Keratinocyte (primary cell): ENCODE results near the gene HYAL3. TPM values are rescaled to one million over a fixed set of nuclear protein-coding genes. Genes with fewer than 3 reads are reported as not detected.
A peak's percentile ranks its signal among the peaks of the same experiment; 100 is the strongest.

Experiments used
- DNase-seq: peaks from one replicate; pipeline ENCODE4 v3.0.0-alpha.2; 2011; ENCODE audit warnings: low read depth, missing footprints, low spot score
- FAIRE-seq: peaks from 2 replicates; lab custom pipeline; 2011; peaks lifted over from hg19 to GRCh38; lab: Jason Lieb, UNC
- H2AFZ ChIP-seq: 2 replicates; pipeline ENCODE4 v1.6.0; 2012; ENCODE audit warnings: low read length, control low read depth, inconsistent platforms; ENCODE audit not compliant: control insufficient read depth
- H3K27ac ChIP-seq: 2 replicates; pipeline ENCODE4 v1.5.1; 2011; ENCODE audit warnings: low read length; ENCODE audit not compliant: control insufficient read depth, insufficient read depth
- H3K27me3 ChIP-seq: 3 replicates; pipeline ENCODE4 v1.6.0; 2011; ENCODE audit warnings: low read length; ENCODE audit not compliant: control insufficient read depth, insufficient read depth; ENCODE audit errors: extremely low read depth
- H3K36me3 ChIP-seq, 2 experiments: 2 replicates in 1 of 2; 3 replicates in 1 of 2; pipeline ENCODE4 v1.5.1; 2011; ENCODE audit warnings: low read length in 2 of 2, mild to moderate bottlenecking in 1 of 2; ENCODE audit not compliant: control insufficient read depth in 2 of 2, insufficient read depth in 2 of 2; ENCODE audit errors: extremely low read depth in 1 of 2
- H3K4me1 ChIP-seq: 3 replicates; pipeline ENCODE4 v1.5.1; 2011; ENCODE audit warnings: low read length; ENCODE audit not compliant: control insufficient read depth, insufficient read depth; ENCODE audit errors: extremely low read depth
- H3K4me2 ChIP-seq: 3 replicates; pipeline ENCODE4 v1.6.0; 2011; ENCODE audit warnings: low read depth, low read length; ENCODE audit not compliant: control insufficient read depth, insufficient read depth; ENCODE audit errors: extremely low read depth
- H3K4me3 ChIP-seq, 3 experiments: fragments of 200-600 bp in 1 of 3; sonication (generic) in 1 of 3; 2 replicates in 2 of 3; 3 replicates in 1 of 3; pipeline ENCODE4 v1.5.1; 2011 to 2016; ENCODE audit warnings: low read length in 3 of 3, mild to moderate bottlenecking in 3 of 3, control low read depth in 2 of 3, inconsistent platforms in 1 of 3, low read depth in 1 of 3, mixed read lengths in 1 of 3, mixed run types in 1 of 3, moderate library complexity in 1 of 3; ENCODE audit not compliant: control insufficient read depth in 2 of 3, insufficient read depth in 2 of 3; ENCODE audit errors: extremely low read depth in 1 of 3
- H3K79me2 ChIP-seq: 2 replicates; pipeline ENCODE4 v1.6.0; 2012; ENCODE audit warnings: low read length; ENCODE audit not compliant: control insufficient read depth, insufficient read depth
- H3K9ac ChIP-seq: 3 replicates; pipeline ENCODE4 v1.6.0; 2011; ENCODE audit warnings: low read length; ENCODE audit not compliant: control insufficient read depth, insufficient read depth; ENCODE audit errors: extremely low read depth
- H3K9me1 ChIP-seq: 3 replicates; pipeline ENCODE4 v1.6.0; 2011; ENCODE audit warnings: low read length; ENCODE audit not compliant: control insufficient read depth, insufficient read depth; ENCODE audit errors: extremely low read depth
- H3K9me3 ChIP-seq: 2 replicates; pipeline ENCODE4 v1.5.1; 2012; ENCODE audit warnings: low read depth, low read length; ENCODE audit not compliant: control insufficient read depth
- H4K20me1 ChIP-seq: 3 replicates; pipeline ENCODE4 v1.6.0; 2011; ENCODE audit warnings: low read length; ENCODE audit not compliant: control insufficient read depth, insufficient read depth; ENCODE audit errors: extremely low read depth
- CTCF ChIP-seq, 3 experiments: IDR thresholded peaks in 1 of 3; conservative IDR thresholded peaks in 1 of 3; optimal IDR thresholded peaks in 1 of 3; 2 replicates in 2 of 3; 3 replicates in 1 of 3; pipeline versions ENCODE3 to v1.5.1; 2011; ENCODE audit warnings: low read length in 3 of 3, mild to moderate bottlenecking in 3 of 3, moderate library complexity in 2 of 3, control low read depth in 1 of 3, inconsistent platforms in 1 of 3; ENCODE audit not compliant: insufficient read depth in 2 of 3; ENCODE audit errors: extremely low read depth in 1 of 3
- EZH2 ChIP-seq: IDR thresholded peaks from one replicate; pipeline ENCODE4 v1.6.1; 2012; ENCODE audit warnings: inconsistent platforms, mild to moderate bottlenecking, low read length, moderate library complexity
- dilution Hi-C: fragments of 300-500 bp; cut with MboI; formaldehyde crosslinking; loops from one replicate; pipeline ENCODE4 v1.7.0; 2020; ENCODE audit warnings: low sequenced_read_pairs; ENCODE audit not compliant: extremely low pct_ligation_motif_present
- polyA plus RNA-seq, 5 experiments: library from polyadenylated mRNA; depleted of rRNA in 3 of 5; stranded (reverse) in 3 of 5; stranded (forward) in 1 of 5; unstranded in 1 of 5; fragments of >200 nt; gene quantifications; 1 replicate in 1 of 5; 2 replicates in 3 of 5; 3 replicates in 1 of 5; pipeline versions ENCODE4 v1.2.1 to v1.2.3, GENCODE V29; 2011 to 2012; ENCODE audit warnings: missing spikeins in 2 of 5, low read depth in 1 of 5, low replicate concordance in 1 of 5

The HYAL3 gene
- polyA plus RNA-seq, 1 donor (not counting 4 experiments of a cell fraction or from before 2014, with no cell fraction given), result 6.6 TPM

GRCh38 chr3:50316657-50317242, 17.5 kb upstream of the HYAL3 start:
- Histone ChIP-seq H3K79me2 (peaks cover 35% of the 10 kb centered on the region), H3K4me3 (peak overlapping the region in 2 of 3 experiments; percentile 50 to 54), H4K20me1 (no peaks in the 10 kb centered on the region), H3K4me2 (peak overlapping the region; percentile 95), H3K27me3 (no peaks in the 10 kb centered on the region), H3K4me1 (peaks cover 45% of the 10 kb centered on the region), H2AFZ (no peak overlapping the region), H3K9me1 (peaks cover 7% of the 10 kb centered on the region), H3K9ac (peak overlapping the region; percentile 71), H3K9me3 (no peaks in the 10 kb centered on the region), H3K36me3 (peaks cover 12 to 25% of the 10 kb centered on the region in 2 experiments), H3K27ac (peak overlapping the region; percentile 88)
- peak; percentile 93 for FAIRE-seq
- TF ChIP-seq CTCF (optimal IDR thresholded peaks at IDR 0.05 in 1 of 3, IDR thresholded peaks at IDR 0.05 in 1 of 3, conservative IDR thresholded peaks at IDR 0.05 in 1 of 3; ENCODE audit: extremely low read depth in 1 of 3, insufficient read depth in 2 of 3, low read length in 3 of 3) (no peak), EZH2 (no peak)
- DNase-seq, result peak; percentile 95
- dilution Hi-C loops, result no loop called here

- FAIRE-seq, result no peak
- Histone ChIP-seq H3K4me3 (no peak overlapping the region), H3K9me3 (no peaks in the 10 kb centered on the region), H3K27ac (no peak overlapping the region), H3K9ac (no peak overlapping the region), H3K4me2 (no peak overlapping the region), H3K4me1 (peaks cover 42% of the 10 kb centered on the region), H3K79me2 (peaks cover 24% of the 10 kb centered on the region), H4K20me1 (no peaks in the 10 kb centered on the region), H3K27me3 (no peaks in the 10 kb centered on the region), H3K9me1 (peaks cover 7% of the 10 kb centered on the region), H2AFZ (no peak overlapping the region), H3K36me3 (peaks cover 12 to 25% of the 10 kb centered on the region in 2 experiments)
- dilution Hi-C loops, result no loop called here
- TF ChIP-seq EZH2 (no peak), CTCF (optimal IDR thresholded peaks at IDR 0.05 in 1 of 3, IDR thresholded peaks at IDR 0.05 in 1 of 3, conservative IDR thresholded peaks at IDR 0.05 in 1 of 3; ENCODE audit: extremely low read depth in 1 of 3, insufficient read depth in 2 of 3, low read length in 3 of 3) (no peak)
- DNase-seq, result no peak
Observed at GRCh38 chr3:50314816-50315215, 15.6 kb upstream of the HYAL3 start.
